Measurements from ENCODE around the gene EPB41. TPM values are rescaled to one million over a fixed set of nuclear protein-coding genes. Genes with fewer than 3 reads are reported as not detected.

The EPB41 gene
- total and polyA plus RNA-seq, 2 donors (not counting 3 experiments of a cell fraction or from before 2014, with no cell fraction given), result 22.3 to 45.7 TPM

DNA sequence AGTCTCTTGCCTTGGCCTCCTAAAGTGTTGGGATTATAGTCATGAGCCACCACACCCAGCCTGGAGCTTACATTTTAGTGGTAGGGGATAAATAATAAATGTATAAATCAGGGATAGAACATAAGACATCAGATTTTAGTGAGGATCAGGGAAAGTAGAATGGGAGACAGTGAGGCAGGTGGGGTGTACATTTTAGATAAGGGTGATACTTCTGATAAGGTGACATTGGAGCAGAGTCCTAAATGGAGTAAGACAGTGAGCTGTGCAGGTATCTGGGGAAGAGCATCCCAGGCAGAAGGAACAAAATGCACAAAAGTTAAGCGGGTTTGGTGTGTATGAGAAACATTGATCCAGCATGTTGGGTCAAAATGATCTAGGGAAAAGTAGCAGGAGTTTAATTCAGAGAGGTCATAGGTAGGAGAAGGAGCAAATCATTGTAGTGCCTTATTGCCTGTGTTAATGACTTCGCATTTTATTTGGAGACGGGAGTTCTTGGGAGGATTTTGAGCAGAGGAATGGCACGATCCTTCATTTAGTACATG is 11.1 kb downstream of the EPB41 start:
- intact Hi-C loops (cut with micrococcal nuclease) (loop anchor here (10.0 kb wide), 1 partner anchor 59 kb away; no protein-coding TSS in a partner anchor), dilution Hi-C loops (cut with MboI; ENCODE audit: extremely low pct_ligation_motif_present, low sequenced_read_pairs) (no loop called here)
- H3K36me3 ChIP-seq (ENCODE audit: control insufficient read depth in 2 of 2, extremely low read depth in 1 of 2, insufficient read depth in 2 of 2, low read length in 2 of 2), result no peaks in the 10 kb centered on the region
- no peak overlapping the region for H3K27ac ChIP-seq (ENCODE audit: insufficient read depth, low read depth, low read length)
- H3K9me3 ChIP-seq (replicated peaks; ENCODE audit: control insufficient read depth, insufficient read depth, low read length), result no peaks in the 10 kb centered on the region
- no peaks in the 10 kb centered on the region for H4K20me1 ChIP-seq (replicated peaks; ENCODE audit: control insufficient read depth, extremely low read depth, insufficient read depth, low read length)
- H3K27me3 ChIP-seq (ENCODE audit: control insufficient read depth in 2 of 2, insufficient read depth in 2 of 2, low read length in 2 of 2), result no peaks in the 10 kb centered on the region
- H3K4me2 ChIP-seq (ENCODE audit: insufficient read depth, low read length), result no peak overlapping the region
- BruUV-seq (replicated peaks), result no TSS peak
- peaks cover 4% of the 10 kb centered on the region for H3K79me2 ChIP-seq (ENCODE audit: control insufficient read depth, insufficient read depth, low read length)
- DNase-seq (ENCODE audit: low read depth, low spot score) (no peak), FAIRE-seq (no peak)
- H2AFZ ChIP-seq (ENCODE audit: low read depth, low read length), result no peak overlapping the region
- no peak overlapping the region for H3K9ac ChIP-seq (replicated peaks; ENCODE audit: extremely low read depth, insufficient read depth, low read length)
- ChIA-PET CTCF (interaction anchor here (1.2 kb wide), 1 partner anchor 277 kb away, joined by 3 read pairs; no protein-coding TSS in a partner anchor), POLR2A (no interaction called here)
- H3K9me1 ChIP-seq (replicated peaks; ENCODE audit: control insufficient read depth, extremely low read depth, insufficient read depth, low read length), result no peaks in the 10 kb centered on the region
- no peak for TF ChIP-seq GATA2 (IDR thresholded peaks at IDR 0.05; ENCODE audit: insufficient read depth, insufficient read length, low read depth, low read length)
- TF ChIP-seq CTCF (IDR thresholded peaks at IDR 0.05; ENCODE audit: extremely low read depth in 1 of 2, insufficient read depth in 1 of 2, low read depth in 1 of 2, low read length in 2 of 2), result no peak
- no peak for TF ChIP-seq POLR2A (IDR thresholded peaks at IDR 0.05; ENCODE audit: low read depth, low read length)
- H3K4me1 ChIP-seq (ENCODE audit: control insufficient read depth, extremely low read depth, insufficient read depth, low read length), result peaks cover 28% of the 10 kb centered on the region
- H3K4me3 ChIP-seq (replicated peaks in 1 of 3; ENCODE audit: insufficient read depth in 1 of 3, low read depth in 1 of 3, low read length in 3 of 3), result no peak overlapping the region

GRCh38 chr1:28926629-28927265 is 12.4 kb downstream of the EPB41 start:
- H3K9ac ChIP-seq (replicated peaks; ENCODE audit: extremely low read depth, insufficient read depth, low read length), result peak overlapping the region; percentile 33
- peak overlapping the region; percentile 80 for H3K4me2 ChIP-seq (ENCODE audit: insufficient read depth, low read length)
- no peaks in the 10 kb centered on the region for H3K36me3 ChIP-seq (ENCODE audit: control insufficient read depth in 2 of 2, extremely low read depth in 1 of 2, insufficient read depth in 2 of 2, low read length in 2 of 2)
- ChIA-PET CTCF (interaction anchor here (0.8 to 1.9 kb wide), 6 partner anchors 12 to 107 kb away, joined by 3 to 9 read pairs (median 5); partner anchors contain the start of gene EPB41), POLR2A (interaction anchor here (0.8 kb wide), 1 partner anchor 11 kb away, joined by 3 read pairs; no protein-coding TSS in a partner anchor)
- no peaks in the 10 kb centered on the region for H3K9me1 ChIP-seq (replicated peaks; ENCODE audit: control insufficient read depth, extremely low read depth, insufficient read depth, low read length)
- H2AFZ ChIP-seq (ENCODE audit: low read depth, low read length), result no peak overlapping the region
- no peak for TF ChIP-seq MYC (IDR thresholded peaks at IDR 0.05; ENCODE audit: low read depth, low read length)
- TF ChIP-seq GATA2 (IDR thresholded peaks at IDR 0.05; ENCODE audit: insufficient read depth, insufficient read length, low read depth, low read length), result peak; percentile 62
- no peak for TF ChIP-seq FOS (IDR thresholded peaks at IDR 0.05; ENCODE audit: borderline replicate concordance, insufficient read depth, low read length)
- peak; percentile 28 for TF ChIP-seq POLR2A (IDR thresholded peaks at IDR 0.05; ENCODE audit: low read depth, low read length)
- TF ChIP-seq JUN (IDR thresholded peaks at IDR 0.05; ENCODE audit: borderline replicate concordance, insufficient read depth, insufficient read length, low read depth), result peak; percentile 37
- peak; percentile 76 for TF ChIP-seq POLR2AphosphoS5 (IDR thresholded peaks at IDR 0.05; ENCODE audit: insufficient read depth, low read depth, low read length)
- TF ChIP-seq MAX (IDR thresholded peaks at IDR 0.05; ENCODE audit: insufficient read depth, insufficient read length), result no peak
- H4K20me1 ChIP-seq (replicated peaks; ENCODE audit: control insufficient read depth, extremely low read depth, insufficient read depth, low read length), result no peaks in the 10 kb centered on the region
- FAIRE-seq (peak; percentile 98), DNase-seq (ENCODE audit: low read depth, low spot score) (peak; percentile 93)
- H3K79me2 ChIP-seq (ENCODE audit: control insufficient read depth, insufficient read depth, low read length), result peaks cover 4% of the 10 kb centered on the region
- peak overlapping the region in 1 of 3 experiments; percentile 52 for H3K4me3 ChIP-seq (replicated peaks in 1 of 3; ENCODE audit: insufficient read depth in 1 of 3, low read depth in 1 of 3, low read length in 3 of 3)
- BruUV-seq (replicated peaks), result no TSS peak
- H3K27me3 ChIP-seq (ENCODE audit: control insufficient read depth in 2 of 2, insufficient read depth in 2 of 2, low read length in 2 of 2), result no peaks in the 10 kb centered on the region
- intact Hi-C loops (cut with micrococcal nuclease), result loop anchor here (1.0 to 10.0 kb wide), 3 partner anchors 12 to 58 kb away; partner anchors contain the start of gene EPB41
- H3K27ac ChIP-seq (ENCODE audit: insufficient read depth, low read depth, low read length), result peak overlapping the region; percentile 68
- no peaks in the 10 kb centered on the region for H3K9me3 ChIP-seq (replicated peaks; ENCODE audit: control insufficient read depth, insufficient read depth, low read length)
- H3K4me1 ChIP-seq (ENCODE audit: control insufficient read depth, extremely low read depth, insufficient read depth, low read length), result peaks cover 28% of the 10 kb centered on the region
- dilution Hi-C loops (cut with MboI; ENCODE audit: extremely low pct_ligation_motif_present, low sequenced_read_pairs), result no loop called here

Data from endothelial cell of umbilical vein (primary cell).